HG03460 (cell line): ENCODE data around the gene BRPF3.
"Not testable (repeated sequence)": the region's sequence is repeated elsewhere in the genome, so short reads cannot be mapped to it uniquely, and the experiment has no call there.

Experiments used
- ATAC-seq: cut with Tn5 transposase; IDR thresholded peaks from one replicate; pipeline ENCODE4 v1.9.1; 2021; ENCODE audit not compliant: unreplicated experiment

The BRPF3 gene

DNA sequence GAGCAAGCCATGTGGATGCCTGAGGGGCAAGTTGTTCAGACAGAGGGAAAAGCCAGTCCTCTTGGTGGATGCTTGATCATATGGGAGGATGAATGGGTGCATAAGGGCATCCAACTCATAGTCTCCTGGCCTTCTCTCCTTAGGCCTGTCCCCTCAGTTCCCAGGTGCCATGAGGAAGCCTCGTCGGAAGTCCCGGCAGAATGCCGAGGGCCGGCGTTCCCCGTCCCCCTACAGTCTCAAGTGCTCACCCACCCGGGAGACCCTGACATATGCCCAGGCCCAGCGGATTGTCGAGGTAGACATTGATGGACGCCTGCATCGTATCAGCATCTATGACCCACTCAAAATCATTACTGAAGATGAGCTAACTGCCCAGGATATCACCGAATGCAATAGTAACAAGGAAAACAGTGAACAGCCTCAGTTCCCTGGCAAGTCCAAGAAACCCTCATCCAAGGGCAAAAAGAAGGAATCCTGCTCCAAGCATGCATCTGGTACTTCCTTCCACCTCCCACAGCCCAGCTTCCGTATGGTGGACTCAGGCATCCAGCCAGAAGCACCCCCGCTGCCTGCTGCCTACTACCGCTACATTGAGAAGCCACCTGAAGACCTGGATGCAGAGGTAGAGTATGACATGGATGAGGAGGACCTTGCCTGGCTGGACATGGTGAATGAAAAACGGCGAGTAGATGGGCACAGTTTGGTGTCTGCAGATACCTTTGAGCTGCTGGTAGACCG is 3.8 kb downstream of the BRPF3 start:
- no peak for ATAC-seq

DNA sequence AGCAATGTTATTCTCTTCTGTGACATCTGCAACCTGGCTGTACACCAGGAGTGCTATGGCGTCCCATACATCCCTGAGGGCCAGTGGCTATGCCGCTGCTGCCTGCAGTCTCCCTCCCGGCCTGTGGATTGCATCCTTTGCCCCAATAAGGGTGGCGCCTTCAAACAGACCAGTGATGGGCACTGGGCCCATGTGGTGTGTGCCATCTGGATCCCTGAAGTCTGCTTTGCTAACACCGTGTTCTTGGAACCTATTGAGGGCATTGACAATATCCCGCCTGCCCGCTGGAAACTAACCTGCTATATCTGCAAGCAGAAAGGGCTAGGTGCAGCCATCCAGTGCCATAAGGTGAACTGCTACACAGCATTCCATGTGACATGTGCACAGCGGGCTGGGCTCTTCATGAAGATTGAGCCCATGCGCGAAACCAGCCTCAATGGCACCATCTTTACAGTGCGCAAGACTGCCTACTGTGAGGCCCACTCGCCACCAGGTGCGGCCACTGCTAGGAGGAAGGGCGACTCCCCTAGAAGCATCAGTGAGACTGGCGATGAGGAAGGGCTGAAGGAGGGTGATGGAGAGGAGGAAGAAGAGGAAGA is 4.6 kb downstream of the BRPF3 start:
- ATAC-seq = no peak

DNA sequence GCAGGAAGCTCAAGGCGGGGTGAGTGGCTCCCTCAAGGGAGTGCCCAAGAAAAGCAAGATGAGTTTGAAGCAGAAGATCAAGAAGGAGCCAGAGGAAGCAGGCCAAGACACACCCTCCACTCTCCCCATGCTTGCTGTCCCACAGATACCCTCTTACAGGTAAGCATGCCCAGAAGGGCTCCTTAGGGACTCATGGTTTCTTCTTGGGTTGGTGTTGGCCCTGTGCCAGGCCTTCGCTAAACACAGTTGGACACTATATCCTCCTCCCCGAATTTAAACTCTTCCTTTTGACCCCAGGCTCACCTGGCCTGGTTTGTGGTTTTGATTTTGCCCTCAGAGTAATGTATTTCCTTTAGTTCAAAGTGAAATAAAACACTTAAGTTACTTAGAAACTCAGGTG is 5.1 kb downstream of the BRPF3 start:
- ATAC-seq = no peak

DNA sequence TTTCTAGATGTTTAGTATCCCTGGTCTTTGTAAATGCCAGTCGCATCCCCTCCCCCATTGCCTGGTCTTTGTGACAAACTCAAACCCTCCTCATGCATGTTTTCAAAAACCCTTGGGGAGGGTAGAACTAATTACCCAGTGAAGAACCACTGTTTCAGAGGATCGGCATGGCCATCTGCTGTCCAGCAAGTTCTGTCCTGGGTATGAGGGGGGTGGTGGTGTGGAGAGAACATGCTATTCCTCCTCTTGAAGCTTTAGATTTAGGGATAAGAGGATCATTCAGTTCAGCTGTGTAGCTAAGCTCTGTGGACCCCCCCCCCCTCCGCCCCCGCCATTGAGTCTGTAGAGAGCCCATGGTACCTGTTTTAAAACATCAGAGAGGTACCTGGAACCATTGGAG is 5.6 kb downstream of the BRPF3 start:
- ATAC-seq = no peak

DNA sequence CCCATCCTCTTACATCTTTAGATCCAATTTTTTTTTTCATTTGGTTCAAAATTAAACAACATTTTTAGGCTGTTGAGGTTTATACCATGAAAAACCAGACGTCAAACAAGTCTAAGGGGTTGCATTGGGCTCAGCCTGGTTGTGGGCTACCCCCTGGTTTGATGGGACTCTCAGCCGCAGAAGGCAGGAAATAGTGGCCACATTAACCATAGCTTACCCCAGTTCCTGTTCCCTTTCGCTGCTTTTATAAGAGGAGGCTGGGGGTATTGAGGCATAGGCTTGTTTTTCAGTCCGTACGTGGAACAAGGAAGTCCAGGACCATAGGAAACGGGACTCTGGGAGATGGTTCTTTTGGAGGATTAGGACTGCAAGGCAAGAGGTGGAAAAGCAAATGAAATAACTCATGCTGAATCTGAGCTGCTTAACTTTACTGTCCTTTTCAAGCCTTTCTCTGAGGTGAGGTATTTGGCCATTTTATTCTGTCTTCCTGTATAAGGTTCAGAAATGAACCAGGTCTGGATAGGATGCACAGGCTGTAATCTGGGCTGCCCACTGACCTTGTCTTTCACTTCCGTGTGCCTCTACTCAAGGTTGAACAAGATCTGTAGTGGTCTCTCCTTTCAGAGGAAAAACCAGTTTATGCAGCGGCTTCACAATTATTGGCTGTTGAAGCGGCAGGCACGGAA is 7.7 kb downstream of the BRPF3 start:
- ATAC-seq = no peak

DNA sequence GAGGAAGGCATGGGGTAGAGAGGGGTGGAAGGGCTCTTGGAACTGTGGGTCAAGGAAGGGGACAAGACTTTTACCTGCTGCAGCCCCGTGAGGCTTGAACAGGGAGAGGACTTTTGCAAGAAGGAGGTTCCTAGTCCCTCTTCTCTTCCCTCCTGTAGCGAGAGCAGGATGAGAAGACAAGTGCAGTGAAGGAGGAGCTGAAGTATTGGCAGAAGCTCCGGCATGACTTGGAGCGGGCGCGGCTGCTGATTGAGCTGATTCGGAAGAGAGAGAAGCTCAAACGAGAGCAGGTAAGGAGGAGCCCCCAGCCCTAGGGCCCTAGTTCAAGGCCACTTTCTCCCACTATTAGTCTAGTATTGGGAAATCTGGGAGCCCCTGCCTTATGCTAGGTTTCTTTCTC is 10.6 kb downstream of the BRPF3 start:
- ATAC-seq = no peak

DNA sequence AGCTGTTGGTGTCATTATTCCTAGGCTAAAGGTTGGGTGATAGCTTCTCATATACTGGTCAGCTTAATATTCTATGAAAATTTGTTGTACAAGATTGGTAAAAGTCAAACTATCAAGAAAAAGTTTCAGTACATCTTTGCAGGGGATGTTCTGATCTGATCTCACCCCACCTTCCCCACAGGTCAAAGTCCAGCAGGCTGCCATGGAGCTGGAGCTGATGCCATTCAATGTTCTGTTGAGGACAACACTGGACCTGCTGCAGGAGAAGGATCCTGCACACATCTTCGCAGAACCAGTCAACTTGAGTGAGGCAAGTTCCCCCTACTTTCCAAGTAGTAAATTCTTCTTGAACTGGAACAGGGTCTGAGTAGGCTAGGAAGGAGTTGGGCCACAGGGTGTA is 13.1 kb downstream of the BRPF3 start:
- no peak for ATAC-seq

DNA sequence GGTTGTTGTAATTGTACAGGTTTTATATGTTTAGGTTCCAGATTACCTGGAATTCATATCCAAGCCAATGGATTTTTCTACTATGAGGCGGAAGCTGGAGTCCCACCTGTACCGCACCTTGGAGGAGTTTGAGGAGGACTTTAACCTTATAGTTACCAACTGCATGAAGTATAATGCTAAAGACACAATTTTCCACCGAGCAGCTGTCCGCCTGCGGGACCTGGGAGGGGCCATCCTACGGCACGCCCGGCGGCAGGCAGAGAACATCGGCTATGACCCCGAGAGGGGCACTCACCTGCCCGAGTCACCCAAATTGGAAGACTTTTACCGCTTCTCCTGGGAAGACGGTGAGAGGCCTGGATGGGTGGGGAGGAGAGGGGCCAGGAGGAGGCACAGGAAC is 13.6 kb downstream of the BRPF3 start:
- no peak for ATAC-seq

DNA sequence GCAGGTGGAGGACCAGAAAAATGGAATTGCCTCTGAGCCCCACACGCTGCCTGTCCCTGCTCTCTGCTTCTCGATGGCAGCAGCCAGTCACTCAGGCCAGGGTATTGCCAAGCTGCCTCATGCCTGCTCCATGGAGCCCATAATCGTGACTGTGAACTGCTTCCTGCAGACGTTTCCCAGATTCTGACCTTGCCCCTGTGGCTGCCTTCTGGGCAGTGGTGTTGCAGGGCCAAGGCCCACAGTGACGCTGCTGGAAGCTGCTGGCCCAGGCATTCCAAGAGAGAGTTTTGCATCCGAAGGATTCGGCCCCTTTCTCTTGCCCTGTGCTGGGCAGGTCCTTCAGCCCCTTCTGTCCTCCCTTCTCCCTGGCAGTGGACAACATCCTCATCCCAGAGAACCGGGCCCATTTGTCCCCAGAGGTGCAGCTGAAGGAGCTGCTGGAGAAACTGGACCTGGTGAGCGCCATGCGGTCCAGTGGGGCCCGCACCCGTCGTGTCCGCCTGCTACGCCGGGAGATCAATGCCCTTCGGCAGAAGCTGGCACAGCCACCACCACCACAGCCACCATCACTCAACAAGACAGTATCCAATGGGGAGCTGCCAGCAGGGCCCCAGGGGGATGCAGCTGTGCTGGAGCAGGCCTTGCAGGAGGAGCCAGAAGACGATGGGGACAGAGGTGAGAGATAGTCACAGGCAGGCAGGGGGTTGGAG is 14.5 kb downstream of the BRPF3 start:
- no peak for ATAC-seq

DNA sequence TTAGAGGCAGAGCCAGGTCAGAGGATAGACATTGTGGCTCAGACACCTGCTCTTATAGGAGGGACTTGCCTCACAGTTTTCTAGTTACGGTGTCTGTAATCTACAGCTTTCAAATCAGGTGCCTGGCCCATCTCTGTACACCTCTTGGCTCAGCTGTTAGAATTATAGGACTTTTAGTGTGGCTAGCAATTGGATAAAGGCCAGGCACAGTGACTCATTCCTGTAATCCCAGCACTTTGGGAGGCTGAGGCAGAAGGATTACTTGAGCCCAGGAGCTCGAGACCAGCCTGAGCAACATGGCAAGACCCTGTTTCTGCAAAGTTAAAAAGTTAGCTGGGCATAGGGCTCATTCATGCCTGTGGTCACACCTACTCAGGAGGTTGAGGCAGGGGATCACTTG is 20.0 kb downstream of the BRPF3 start:
- no peak for ATAC-seq

DNA sequence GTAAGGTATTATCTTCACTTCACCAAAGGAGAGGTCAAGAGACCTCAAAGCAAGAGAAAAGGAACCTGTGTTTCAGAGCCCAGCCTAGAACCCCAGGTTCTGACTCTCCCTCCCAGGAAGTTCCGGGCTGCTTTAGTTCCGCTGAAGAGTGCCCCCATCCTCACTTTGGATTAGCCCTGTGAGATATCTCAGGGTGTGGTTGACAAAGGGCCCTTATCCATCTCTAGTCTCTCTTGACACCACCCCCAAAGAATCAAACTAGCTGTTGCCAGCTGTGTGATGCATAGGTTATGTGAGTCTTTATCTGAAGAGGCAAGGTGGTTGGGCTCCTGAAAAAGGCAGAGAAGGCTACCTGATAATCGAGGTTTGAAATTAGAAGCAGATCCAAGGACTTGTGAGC is 20.6 kb downstream of the BRPF3 start:
- ATAC-seq = no peak

DNA sequence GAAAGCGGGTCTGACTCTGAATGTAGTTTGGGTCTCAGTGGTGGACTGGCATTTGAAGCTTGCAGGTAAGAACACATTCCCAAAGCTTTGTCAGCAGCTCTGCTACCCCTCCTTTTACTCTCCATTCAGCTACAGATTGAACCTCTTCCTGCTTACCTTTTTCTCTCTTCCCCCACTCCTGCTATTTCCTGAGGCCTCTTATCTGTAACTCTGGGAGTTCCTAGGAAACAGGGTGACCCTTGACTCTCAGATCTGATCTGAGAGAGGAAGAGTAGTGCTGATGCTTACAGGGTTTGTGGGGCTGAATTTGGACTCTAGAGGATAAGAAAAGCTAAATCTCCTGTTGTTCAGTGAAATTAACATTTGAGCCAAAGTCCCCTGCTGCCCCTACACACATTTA is 21.4 kb downstream of the BRPF3 start:
- ATAC-seq = no peak

DNA sequence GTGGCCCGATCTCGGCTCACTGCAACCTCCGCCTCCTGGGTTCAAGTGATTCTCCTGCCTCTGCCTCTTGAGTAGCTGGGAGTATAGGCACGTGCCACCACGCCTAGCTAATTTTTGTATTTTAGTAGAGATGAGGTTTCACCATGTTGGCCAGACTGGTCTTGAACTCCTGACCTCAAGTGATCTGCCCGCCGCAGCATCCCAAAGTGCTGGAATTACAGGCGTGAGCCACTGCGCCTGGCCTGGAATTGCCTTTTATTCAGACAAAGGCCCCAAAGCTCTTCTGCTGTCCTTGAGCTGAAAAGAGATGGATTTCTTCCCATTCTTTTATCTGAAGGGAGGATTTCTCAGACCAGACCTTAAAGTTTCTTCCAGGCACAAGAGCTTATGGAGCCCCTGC is 22.0 kb downstream of the BRPF3 start:
- not testable (repeated sequence) for ATAC-seq

DNA sequence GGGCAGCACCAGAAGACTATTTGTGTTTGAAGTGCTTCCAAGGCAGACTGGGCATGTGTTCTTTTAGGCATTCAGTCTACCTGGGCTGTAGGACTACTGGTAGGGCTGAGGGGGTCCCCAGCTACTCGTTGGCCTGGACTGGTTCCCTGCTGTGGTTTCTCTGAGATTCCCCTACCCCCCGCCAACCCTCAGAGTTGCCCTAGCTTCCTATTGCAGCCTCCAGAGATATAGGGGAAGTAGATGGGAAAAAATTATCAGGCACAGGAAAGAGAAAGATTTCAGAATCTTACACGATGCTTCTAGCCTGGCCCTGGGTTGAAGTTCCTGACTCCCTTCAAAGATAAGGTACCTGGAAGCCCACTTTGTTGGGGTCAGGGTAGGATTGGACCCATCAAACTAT is 22.5 kb downstream of the BRPF3 start:
- ATAC-seq = no peak

DNA sequence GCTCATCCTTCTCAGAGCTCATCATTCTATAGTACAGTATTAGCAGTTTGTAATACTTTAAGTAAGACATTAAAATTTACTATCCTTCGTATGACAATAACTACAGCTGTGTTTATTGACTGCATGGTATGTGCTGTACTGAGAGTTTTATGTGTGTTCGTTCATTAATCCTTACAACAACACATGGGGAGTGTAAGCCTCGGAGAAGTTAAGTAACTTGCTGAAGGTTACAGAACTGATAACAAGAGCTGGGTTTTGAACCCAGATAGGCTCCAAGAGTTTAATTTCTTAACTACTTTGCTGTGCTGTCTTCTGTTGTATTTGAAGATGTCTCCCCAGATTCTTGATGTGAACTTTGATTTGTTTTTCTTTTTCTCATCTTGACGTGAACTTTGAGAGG is 23.7 kb downstream of the BRPF3 start:
- ATAC-seq = no peak

DNA sequence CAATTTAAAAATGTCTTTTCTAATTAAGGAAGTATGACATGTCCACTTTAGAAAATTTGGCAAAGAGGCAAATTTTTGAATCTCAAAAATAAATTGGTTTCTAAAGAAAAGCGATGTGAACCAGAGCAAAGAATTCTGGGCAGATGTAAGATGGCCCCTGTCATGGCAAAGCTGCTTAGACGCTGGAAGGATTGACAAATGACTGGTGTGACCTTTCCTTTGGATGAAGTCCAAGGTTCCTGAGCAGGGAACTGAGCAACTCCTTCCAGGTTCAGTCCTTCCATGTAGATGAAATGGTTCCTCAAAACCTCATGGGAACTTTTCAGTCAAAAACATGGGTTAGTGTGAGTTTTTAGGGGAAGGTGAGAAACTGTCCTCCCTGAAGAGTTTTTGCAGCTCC is 25.1 kb downstream of the BRPF3 start:
- no peak for ATAC-seq

DNA sequence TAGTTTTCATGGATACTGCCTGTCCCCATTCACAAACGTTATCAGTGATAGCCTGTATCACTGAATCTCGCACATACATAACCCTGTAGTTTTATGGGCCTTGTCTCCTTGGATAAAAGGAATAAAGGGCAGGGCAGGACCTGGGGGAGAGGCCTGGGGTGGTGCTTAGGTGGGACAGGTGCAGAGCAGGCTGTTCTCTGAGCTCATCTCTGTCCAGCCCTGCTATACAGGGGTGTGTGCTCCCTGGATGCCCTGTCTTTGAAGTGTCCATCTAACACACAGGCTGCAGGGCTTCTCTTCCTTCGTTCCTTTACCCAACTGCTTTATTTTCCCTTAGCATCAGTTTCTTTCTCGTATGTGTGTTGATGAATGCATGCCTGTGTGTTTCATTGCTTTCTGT is 26.4 kb downstream of the BRPF3 start:
- ATAC-seq = no peak

DNA sequence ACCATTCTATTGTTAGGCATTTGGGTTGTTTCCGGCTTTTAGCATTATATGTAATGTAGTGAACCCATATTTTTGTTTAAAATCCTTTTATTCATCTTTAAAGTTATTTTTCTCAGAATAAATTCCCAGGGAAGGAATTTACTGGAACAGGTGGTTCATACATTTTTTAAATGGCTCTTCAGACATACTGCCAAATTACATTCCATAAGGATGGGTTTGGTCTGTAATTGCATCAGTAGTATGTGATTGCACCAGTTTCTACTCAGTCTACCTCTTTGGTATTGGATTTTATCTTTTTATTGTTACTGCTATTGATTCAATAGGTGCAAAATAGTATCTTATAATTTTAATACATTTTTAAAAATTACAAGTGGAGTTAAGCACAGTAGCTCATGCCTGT is 27.2 kb downstream of the BRPF3 start:
- ATAC-seq = no peak

DNA sequence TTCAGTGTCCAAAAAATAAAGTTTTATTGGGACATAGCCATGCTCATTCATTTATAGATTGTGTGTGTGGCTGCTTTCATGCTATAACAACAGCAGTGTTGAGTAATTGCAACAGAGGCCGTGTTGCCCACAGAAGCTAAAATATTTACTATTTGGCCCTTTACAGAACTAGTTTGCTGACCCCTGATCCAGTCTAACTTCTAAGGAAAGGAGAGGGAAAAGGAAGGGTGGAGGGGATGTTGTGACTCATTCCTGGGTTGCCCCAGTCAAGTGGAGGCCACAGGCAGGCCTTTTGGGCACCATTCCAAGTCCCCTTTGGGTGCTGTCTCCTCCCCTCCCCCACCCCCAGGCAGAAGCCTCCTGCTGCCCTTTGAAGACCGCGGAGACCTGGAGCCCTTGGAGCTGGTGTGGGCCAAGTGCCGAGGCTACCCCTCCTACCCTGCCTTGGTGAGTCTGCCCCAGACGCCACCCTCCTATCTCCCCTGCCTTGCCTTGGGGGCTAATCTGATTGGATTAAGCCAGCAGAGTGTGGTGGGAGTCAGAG is 28.4 kb downstream of the BRPF3 start:
- ATAC-seq = no peak

DNA sequence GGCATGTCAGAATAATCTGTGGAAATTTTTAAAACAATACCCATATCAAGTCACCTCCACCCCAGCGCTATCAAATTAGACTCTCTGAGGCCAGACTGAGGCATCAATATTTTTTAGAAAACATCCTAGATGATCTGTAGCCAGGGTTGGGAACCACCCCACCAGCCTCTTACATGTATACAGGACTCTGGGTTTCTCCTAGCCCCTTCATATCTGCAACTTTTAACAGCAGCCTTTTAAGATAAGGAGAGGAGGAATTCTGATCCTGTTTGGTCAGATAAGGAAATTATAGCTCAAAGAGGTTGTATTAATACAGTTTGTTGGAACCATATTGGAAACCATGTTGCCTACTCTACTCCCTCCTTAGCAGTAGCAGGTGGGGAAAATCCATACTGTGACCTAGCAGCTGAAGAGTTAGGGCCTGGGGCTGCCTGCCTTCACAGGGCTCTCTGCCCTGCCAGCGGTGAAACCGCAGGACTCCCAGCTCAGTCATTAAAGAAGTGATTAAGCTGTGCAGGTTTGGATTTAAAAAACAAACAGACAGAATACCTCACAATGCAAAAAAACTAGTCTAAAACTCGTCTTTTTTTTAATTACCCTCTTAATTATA is 30.0 kb downstream of the BRPF3 start:
- ATAC-seq = no peak
